SHP77 treated with DMSO at 0.1 percent for 48 hours (cell line): Measurements from ENCODE around the gene RNF7.
"Not testable (repeated sequence)": the region's sequence is repeated elsewhere in the genome, so short reads cannot be mapped to it uniquely, and the experiment has no call there.

Experiments used
- DNase-seq: peaks from one replicate; lab custom pipeline; 2025; lab: John Stamatoyannopoulos, UW

RNF7 gene

GRCh38 chr3:141735770-141736465 lies 2.2 kb upstream of the RNF7 start:
- DNase-seq = no peak

- DNase-seq = no peak
These were observed 1.0 kb upstream of the RNF7 start for GRCh38 chr3:141737093-141737492.

GRCh38 chr3:141737678-141738021 lies 448 bp upstream of the RNF7 start:
- no peak for DNase-seq

GRCh38 chr3:141738891-141739363 lies 829 bp downstream of the RNF7 start:
- peak; percentile 19 for DNase-seq

- no peak for DNase-seq
These were observed 1.6 kb downstream of the RNF7 start for GRCh38 chr3:141739731-141740130.

GRCh38 chr3:141740349-141740748 lies 2.3 kb downstream of the RNF7 start:
- no peak for DNase-seq

- DNase-seq = no peak
These were observed 5.2 kb downstream of the RNF7 start for GRCh38 chr3:141743305-141743704.

- no peak for DNase-seq
These were observed 8.9 kb downstream of the RNF7 start for GRCh38 chr3:141746962-141747361.

- no peak for DNase-seq
These were observed 15.3 kb downstream of the RNF7 start for GRCh38 chr3:141753399-141753798.

- DNase-seq = no peak
These were observed 15.9 kb downstream of the RNF7 start for GRCh38 chr3:141754032-141754431.

GRCh38 chr3:141762552-141762951 lies 24.5 kb downstream of the RNF7 start:
- DNase-seq = not testable (repeated sequence)

- no peak for DNase-seq
These were observed 25.1 kb downstream of the RNF7 start, which contains the start of gene GRK7 for GRCh38 chr3:141763088-141763750. GRK7 (plus strand) TSS chr3:141763408; CDS start chr3:141778285, 14,877 bp downstream.

- DNase-seq = no peak
These were observed 25.9 kb downstream of the RNF7 start for GRCh38 chr3:141764045-141764444.

- no peak for DNase-seq
These were observed 26.4 kb downstream of the RNF7 start for GRCh38 chr3:141764465-141764864.

GRCh38 chr3:141764986-141765385 lies 26.9 kb downstream of the RNF7 start:
- DNase-seq = no peak

- no peak for DNase-seq
These were observed 29.0 kb downstream of the RNF7 start for GRCh38 chr3:141767066-141767465.

- no peak for DNase-seq
These were observed 31.3 kb downstream of the RNF7 start for GRCh38 chr3:141769221-141769894.

- DNase-seq = no peak
These were observed 35.6 kb downstream of the RNF7 start for GRCh38 chr3:141773676-141774075.

- no peak for DNase-seq
These were observed 38.3 kb downstream of the RNF7 start for GRCh38 chr3:141776376-141776775.

GRCh38 chr3:141776885-141777284 lies 38.8 kb downstream of the RNF7 start:
- DNase-seq = no peak

- DNase-seq = no peak
These were observed 40.1 kb downstream of the RNF7 start for GRCh38 chr3:141777957-141778813.

- no peak for DNase-seq
These were observed 41.6 kb downstream of the RNF7 start for GRCh38 chr3:141779667-141780066.
